Activated CD4-positive, alpha-beta T cell treated with anti-CD3 and anti-CD28 coated beads, Interleukin-2, amount 50 U/mL, for 4 hours (primary cell): ENCODE data around the gene CREM.
"Not testable (repeated sequence)": the region's sequence is repeated elsewhere in the genome, so short reads cannot be mapped to it uniquely, and the experiment has no call there.

Source experiments
- DNase-seq, 2 experiments: peaks; one replicate each; pipeline ENCODE4 v3.0.0-alpha.2; 2020

CREM gene

GRCh38 chr10:35126530-35127288 lies at the start of gene CREM:
TSS of gene CREM (plus strand) at chr10:35126846. CDS start at chr10:35137836, 10,990 bp downstream.
- peak; percentile 100 for DNase-seq

GRCh38 chr10:35079265-35079664 lies 47.4 kb upstream of the CREM start:
- DNase-seq: no peak

- no peak for DNase-seq
Measured at GRCh38 chr10:35079763-35080162, 46.9 kb upstream of the CREM start.

GRCh38 chr10:35080261-35080660 lies 46.4 kb upstream of the CREM start:
- not testable (repeated sequence) for DNase-seq

GRCh38 chr10:35083242-35083641 lies 43.4 kb upstream of the CREM start:
- DNase-seq: no peak

- DNase-seq: peak; percentile 1 to 3
Measured at GRCh38 chr10:35089611-35090161, 37.0 kb upstream of the CREM start.

GRCh38 chr10:35090162-35090954 lies 36.3 kb upstream of the CREM start, which contains the start of gene CUL2:
TSS of gene CUL2 (minus strand) at chr10:35090341. CDS start at chr10:35071317, 19,024 bp downstream.
- DNase-seq: peak; percentile 89 to 90

- no peak for DNase-seq
Measured at GRCh38 chr10:35091994-35092790, 34.5 kb upstream of the CREM start.

- DNase-seq: no peak
Measured at GRCh38 chr10:35092851-35093250, 33.8 kb upstream of the CREM start.

GRCh38 chr10:35096312-35096711 lies 30.3 kb upstream of the CREM start:
- no peak for DNase-seq

- DNase-seq: no peak
Measured at GRCh38 chr10:35097510-35097909, 29.1 kb upstream of the CREM start.

GRCh38 chr10:35103882-35104281 lies 22.8 kb upstream of the CREM start:
- no peak for DNase-seq

GRCh38 chr10:35112571-35112970 lies 14.1 kb upstream of the CREM start:
- no peak for DNase-seq

GRCh38 chr10:35119378-35119777 lies 7.3 kb upstream of the CREM start:
- no peak for DNase-seq

- no peak for DNase-seq
Measured at GRCh38 chr10:35124540-35124939, 2.1 kb upstream of the CREM start.

GRCh38 chr10:35126062-35126529 lies 550 bp upstream of the CREM start:
- DNase-seq: no peak

- DNase-seq: peak; percentile 35 to 52
Measured at GRCh38 chr10:35127289-35127891, 744 bp downstream of the CREM start.

- no peak for DNase-seq
Measured at GRCh38 chr10:35129185-35129674, 2.6 kb downstream of the CREM start.

- no peak for DNase-seq
Measured at GRCh38 chr10:35130663-35131062, 4.0 kb downstream of the CREM start.

GRCh38 chr10:35132727-35133126 lies 6.1 kb downstream of the CREM start:
- no peak for DNase-seq

GRCh38 chr10:35133586-35133985 lies 6.9 kb downstream of the CREM start:
- DNase-seq: no peak

- no peak for DNase-seq
Measured at GRCh38 chr10:35135861-35136260, 9.2 kb downstream of the CREM start.
